ENCODE measurements around the gene GTF3C4.

- TF ChIP-seq CTCF (conservative IDR thresholded peaks at IDR 0.05; ENCODE audit: low read depth, low read length) (no peak), EZH2 (IDR thresholded peaks at IDR 0.05; ENCODE audit: borderline replicate concordance, low read depth, low read length, poor library complexity, severe bottlenecking) (no peak)
Measured at GRCh38 chr9:132647355-132647754, 22.9 kb upstream of the GTF3C4 start.

All from A673 (cell line).